Activated T-cell treated with anti-CD3 and anti-CD28 coated beads, Interleukin-2, amount 50 U/mL, for 1 hour (primary cell): ENCODE data around the gene BEGAIN.
A peak's percentile ranks its signal among the peaks of the same experiment; 100 is the strongest.
"Not testable (repeated sequence)": the region's sequence is repeated elsewhere in the genome, so short reads cannot be mapped to it uniquely, and the experiment has no call there.

ENCODE experiments used
- DNase-seq: peaks from one replicate; pipeline ENCODE4 v3.0.0-alpha.2; 2020

BEGAIN gene

DNA sequence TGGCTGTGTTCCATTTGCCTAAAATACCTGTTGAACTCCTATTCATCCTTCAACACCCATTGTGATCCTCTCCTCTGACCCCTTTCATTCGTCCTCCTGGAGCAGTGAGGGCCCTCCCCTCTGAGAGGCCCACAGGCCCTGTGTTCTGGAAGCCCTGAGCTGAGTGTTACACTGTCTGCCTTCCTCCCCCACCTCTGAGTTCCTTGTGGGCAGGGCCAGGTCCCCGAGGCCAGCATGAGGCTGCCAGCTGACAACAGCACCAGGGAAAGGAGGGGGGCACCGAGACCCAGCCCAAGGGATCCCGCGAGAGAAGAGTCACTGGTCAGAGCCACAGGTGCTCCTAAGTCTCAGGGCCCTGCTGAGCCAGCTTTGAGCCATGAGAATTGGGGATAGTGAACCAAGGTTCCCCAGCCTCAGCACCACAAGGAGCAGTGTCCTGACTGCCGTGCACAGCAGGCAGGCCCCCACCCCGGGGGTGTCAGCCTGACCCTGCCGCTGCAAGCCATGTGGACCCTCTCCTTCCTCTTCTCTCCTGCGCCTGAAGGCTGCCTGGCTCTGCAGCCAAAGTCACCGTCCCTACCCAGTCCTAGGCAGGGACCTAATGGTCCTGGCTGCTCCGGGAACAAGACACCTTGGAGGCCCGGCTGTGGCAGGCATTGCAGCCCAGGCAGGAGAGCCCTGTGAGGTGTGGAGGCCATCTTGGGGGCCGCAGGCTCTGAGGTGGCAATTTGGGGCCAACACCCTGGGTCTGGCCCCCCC is 52.5 kb downstream of the BEGAIN start:
- DNase-seq, result peak; percentile 5

- DNase-seq, result peak; percentile 10
Observed at GRCh38 chr14:100533656-100534485, 53.3 kb downstream of the BEGAIN start.

DNA sequence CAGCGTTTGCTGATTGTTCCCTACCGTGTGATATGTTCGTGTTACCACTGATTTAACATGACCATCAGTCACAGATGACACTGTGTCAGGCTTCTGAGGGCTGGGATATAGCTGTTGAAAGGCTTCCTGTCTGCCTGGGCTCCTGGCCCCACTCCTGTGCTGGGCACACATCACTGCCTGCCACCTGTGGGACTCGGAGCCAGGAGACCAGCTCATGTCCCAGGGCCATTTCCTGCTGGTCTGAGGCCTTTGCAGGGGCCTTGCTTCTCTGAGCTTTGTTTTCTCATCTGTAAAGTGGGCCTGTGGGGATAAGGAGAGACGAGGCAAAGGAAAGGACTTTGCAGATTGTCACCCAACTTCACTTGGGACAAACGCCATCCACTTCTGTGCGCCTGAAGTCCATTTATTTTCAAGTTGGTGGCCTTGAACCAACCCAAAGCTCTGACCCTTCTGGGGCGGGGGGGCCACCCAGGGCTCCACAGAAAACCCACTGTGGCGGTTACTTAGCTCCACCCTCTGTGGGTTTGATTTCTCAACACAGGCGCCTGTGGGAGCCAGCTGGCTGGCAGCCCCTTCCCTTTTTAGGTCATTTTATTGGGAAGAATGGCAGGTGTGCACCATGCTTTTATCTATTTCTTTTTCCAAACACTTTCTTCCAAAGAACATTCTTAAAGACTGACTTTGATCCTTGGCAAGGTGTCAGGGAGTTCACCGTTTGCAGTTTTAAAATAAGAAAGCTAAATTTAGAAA is 54.1 kb downstream of the BEGAIN start:
- peak; percentile 10 for DNase-seq

DNA sequence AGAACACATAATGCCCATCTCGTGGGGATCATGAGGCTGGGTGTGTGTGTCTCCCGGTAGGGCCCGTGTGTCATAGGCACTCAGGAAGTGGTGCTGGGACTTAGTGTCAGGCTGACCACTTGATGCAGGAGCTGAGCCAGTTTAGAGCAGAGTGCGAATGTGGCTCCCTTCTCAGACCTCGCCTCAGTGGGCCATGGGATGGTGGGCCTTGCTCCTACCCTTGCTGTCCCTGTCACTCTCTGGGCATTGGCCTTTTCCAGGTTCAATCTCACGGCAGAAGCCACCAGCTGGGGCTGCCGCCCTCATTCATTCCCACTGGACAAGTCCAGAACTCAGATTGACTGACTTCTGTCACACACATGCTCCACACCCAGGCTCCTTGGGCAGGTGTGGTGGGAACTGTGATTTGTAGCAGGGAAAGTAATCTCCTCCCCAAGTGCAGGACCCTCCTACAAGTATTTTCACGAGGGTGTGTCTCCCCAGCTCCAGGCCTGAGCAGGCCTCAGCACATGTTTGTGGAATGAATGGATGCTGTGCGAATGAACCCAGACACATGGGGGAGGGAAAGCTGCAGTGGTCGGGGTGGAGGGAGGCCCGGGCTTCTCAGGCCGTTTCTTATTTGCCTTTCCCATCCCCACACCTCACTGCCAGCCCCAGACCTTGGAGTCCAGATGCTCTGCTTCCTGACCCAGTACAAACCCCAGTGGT is 54.9 kb downstream of the BEGAIN start:
- peak; percentile 12 for DNase-seq

DNA sequence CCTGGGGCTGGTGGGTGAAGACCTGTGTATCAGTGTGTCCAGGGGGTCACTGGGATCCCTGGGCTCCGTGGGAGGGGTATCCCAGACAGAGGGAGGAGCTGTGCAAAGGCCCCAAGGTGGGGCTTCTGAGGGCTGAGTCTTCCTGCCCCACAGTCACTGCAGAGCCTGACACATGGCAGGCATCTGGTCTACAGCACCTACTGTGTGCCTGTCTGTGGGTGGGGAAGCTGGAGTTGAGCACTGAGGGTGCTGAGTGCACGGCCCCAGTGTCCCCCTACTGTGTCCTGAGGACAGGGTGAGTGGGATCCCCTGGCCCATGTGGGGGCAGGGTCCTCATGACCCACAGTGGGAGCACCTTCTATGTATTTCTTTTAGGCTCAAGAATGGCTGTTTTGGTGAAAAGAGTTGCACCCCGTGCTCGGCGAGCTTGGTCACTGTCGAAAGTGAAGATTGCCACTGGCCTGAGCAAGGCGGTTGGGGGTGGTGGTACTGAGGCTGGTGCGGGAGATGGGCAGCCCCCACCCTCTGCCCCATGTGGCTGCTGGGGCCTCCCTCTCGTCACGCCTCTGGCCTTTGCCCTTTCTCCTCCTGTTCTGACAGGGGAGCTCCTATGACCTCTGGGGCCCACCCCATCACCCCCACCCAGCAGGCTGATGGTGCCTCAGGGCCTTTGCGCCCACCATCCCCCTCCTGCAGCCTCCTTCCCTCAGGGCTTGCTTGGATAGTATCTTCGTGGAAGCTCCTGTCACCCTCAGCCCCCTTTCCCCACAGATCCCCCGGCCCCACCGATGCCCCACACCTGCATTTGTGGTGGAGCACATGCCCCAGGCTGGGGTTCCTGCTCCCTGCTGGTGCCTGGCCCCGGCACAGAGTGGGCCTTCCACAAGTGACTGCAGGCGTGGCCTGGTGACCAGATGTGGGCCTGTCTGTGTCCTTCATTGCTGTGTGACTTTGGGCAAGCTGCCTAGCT is 55.8 kb downstream of the BEGAIN start:
- peak; percentile 10 for DNase-seq

- peak; percentile 11 for DNase-seq
Observed at GRCh38 chr14:100530270-100531072, 56.7 kb downstream of the BEGAIN start.

DNA sequence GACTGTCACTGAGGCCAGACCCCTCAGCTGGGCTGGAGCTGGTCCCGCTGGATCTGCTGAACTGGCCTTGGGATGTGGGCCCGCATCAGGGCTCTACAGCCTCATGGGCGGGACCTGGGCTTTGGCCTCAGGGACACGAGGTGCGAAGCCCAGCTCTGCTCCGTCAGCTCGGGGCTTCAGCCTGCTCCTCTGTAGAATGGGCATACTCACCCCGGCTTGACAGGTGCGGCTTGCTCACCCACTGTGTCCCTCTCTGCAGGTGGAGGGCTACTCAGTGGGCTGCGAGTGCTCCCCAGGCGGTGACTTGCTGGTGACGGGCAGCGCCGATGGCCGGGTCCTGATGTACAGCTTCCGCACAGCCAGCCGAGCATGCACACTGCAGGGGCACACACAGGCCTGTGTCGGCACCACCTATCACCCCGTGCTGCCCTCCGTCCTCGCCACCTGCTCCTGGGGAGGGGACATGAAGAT is 57.6 kb downstream of the BEGAIN start:
- DNase-seq, result peak; percentile 8

GRCh38 chr14:100528962-100529560 is 58.2 kb downstream of the BEGAIN start:
- peak; percentile 4 for DNase-seq

DNA sequence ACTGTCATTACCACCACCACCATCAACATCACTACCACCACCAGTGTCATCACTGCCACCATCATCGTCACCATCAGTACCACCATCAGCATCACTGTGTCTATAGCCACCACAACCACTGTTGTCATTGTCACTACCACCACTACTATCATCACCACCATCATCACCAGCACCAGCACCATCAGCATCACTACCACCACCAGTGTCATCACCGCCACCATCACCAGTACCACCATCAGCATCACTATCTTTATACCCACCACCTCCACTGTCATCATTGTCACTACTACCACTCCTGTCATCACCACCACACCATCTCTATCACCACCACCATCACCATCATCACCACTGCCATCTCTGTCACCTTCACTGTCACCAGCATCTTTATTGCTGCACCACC is 60.6 kb downstream of the BEGAIN start:
- DNase-seq, result peak; percentile 11

GRCh38 chr14:100526057-100526456 is 61.2 kb downstream of the BEGAIN start:
- peak; percentile 8 for DNase-seq

DNA sequence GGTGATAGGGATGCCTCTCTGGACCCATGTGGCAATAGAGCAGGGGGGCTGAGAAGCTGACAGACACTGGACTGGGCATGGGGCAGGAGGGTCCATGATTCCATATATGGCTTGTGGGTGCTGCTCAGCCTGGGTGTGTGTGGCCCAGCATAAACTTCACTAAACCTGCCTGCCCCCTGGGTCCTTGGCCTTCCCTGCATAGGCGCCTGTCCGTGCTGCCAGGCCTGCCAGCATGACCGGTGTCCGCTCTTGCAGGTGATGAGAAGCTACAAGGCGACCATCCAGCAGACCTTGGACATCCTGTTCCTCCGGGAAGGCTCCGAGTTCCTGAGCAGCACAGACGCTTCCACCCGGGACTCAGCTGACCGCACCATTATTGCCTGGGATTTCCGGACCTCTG is 61.6 kb downstream of the BEGAIN start:
- no peak for DNase-seq

- DNase-seq, result peak; percentile 37
Observed at GRCh38 chr14:100524933-100525243, 62.3 kb downstream of the BEGAIN start.

GRCh38 chr14:100524233-100524932 is 62.8 kb downstream of the BEGAIN start:
- DNase-seq, result no peak

- no peak for DNase-seq
Observed at GRCh38 chr14:100523843-100524169, 63.4 kb downstream of the BEGAIN start.

DNA sequence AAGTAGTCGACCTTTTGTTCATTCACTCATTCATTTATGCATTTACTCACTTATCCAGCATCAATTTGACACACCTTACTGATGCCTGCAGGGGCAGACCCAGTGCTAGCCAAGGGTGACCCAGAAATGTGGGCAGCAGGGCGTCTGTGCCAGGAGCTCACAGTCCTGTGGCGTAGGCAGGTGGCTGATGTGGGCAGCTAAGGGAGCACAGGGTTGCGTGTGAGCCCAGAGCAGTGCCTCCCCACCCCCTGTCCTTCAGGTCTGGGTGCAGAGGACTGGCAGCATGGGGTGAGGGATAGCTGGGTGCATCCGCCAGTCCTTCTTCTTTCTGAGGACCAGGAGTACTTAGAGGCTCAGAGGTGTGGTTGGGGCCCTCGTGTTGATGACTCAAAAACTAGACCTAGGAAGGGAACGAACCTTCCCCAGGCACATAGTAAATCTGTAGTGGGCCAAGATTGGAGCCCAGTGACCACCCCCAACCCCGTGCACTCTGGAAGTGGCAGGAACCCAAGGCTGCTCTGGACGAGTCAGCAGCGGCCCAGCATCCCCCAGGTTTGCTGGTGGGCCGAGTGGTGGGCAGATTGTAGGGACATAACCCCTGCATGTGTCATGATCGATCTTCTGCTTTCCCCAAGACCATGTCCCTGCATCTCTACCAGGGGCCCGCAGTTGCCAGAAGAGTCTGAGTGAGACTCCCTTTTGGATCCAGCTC is 63.9 kb downstream of the BEGAIN start:
- DNase-seq, result peak; percentile 3

DNA sequence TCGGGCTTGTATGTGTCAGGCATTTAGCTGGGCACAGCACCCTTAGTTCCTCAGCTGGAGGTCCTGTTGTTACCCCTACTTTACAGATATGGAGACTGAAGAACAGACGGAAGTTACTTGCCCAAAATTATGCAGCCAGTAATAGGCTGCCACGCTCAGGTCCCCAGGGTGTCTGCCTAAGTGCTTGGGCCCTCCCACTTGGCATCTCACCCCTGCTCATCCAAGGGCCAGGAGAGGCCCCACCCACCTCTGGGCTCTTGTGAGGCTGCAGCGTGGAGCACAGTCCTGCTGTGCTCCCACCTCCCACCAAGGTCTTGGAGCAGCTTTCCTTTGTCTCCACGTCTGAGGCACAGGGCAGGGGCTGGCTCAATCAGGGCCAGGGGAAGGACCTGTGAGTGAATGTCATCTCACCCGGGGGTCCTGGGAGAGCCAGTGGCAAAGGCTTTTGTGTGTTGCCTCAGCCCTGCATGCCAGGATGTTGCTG is 64.6 kb downstream of the BEGAIN start:
- DNase-seq, result peak; percentile 7

DNA sequence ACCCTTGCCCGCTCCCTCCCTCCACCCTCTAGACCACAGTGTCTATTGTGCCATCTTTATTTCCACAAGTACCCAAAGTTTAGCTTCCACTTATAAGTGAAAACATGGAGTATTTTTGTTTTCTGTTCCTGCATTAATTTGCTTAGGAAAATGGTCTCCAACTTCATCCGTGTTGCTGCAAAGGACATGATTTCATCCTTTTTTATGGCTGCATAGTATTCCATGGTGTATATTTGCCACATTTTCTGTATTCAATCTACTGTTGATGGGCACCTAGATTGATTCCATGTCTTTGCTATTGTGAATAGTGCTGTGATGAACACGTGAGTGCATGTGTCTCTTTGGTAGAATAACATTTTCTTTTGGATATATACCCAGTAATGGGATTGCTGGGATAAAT is 81.2 kb downstream of the BEGAIN start:
- DNase-seq, result not testable (repeated sequence)

- no peak for DNase-seq
Observed at GRCh38 chr14:100504372-100505078, 82.7 kb downstream of the BEGAIN start.
